Smooth muscle cell (in vitro differentiated cells): ENCODE measurements around the gene FBXO10. TPM values are rescaled to one million over a fixed set of nuclear protein-coding genes. Genes with fewer than 3 reads are reported as not detected.

Experiments used
- DNase-seq: peaks from one replicate; lab custom pipeline; 2025; ENCODE audit not compliant: unreplicated experiment; lab: John Stamatoyannopoulos, UW
- H2AFZ ChIP-seq: fragments of 200-600 bp; sonication (generic); 2 replicates; pipeline ENCODE4 v1.6.0; 2016; ENCODE audit warnings: antibody characterized with exemption, low read depth, mild to moderate bottlenecking
- H3F3A ChIP-seq: fragments of 200-600 bp; sonication (generic); 2 replicates; pipeline ENCODE4 v1.6.0; 2017; ENCODE audit warnings: antibody characterized with exemption, low read depth
- H3K27ac ChIP-seq: fragments of 200-600 bp; sonication (generic); 2 replicates; pipeline ENCODE4 v1.5.1; 2016; ENCODE audit warnings: low read depth, mild to moderate bottlenecking
- H3K27me3 ChIP-seq: fragments of 200-600 bp; sonication (generic); 2 replicates; pipeline ENCODE4 v1.6.1; 2016; ENCODE audit warnings: low read depth, mild to moderate bottlenecking
- H3K36me3 ChIP-seq: fragments of 200-600 bp; sonication (generic); 2 replicates; pipeline ENCODE4 v1.5.1; 2016; ENCODE audit warnings: low read depth
- H3K4me1 ChIP-seq: fragments of 200-600 bp; sonication (generic); 2 replicates; pipeline ENCODE4 v1.5.1; 2016; ENCODE audit warnings: low read depth
- H3K4me2 ChIP-seq: fragments of 200-600 bp; sonication (generic); 2 replicates; pipeline ENCODE4 v1.6.0; 2016; ENCODE audit warnings: mild to moderate bottlenecking
- H3K4me3 ChIP-seq: fragments of 200-600 bp; sonication (generic); 2 replicates; pipeline ENCODE4 v1.5.1; 2016; ENCODE audit warnings: mild to moderate bottlenecking
- H3K79me2 ChIP-seq: fragments of 200-600 bp; sonication (generic); 2 replicates; pipeline ENCODE4 v1.6.0; 2016; ENCODE audit warnings: low read depth, mild to moderate bottlenecking
- H3K9ac ChIP-seq: fragments of 200-600 bp; sonication (generic); 2 replicates; pipeline ENCODE4 v1.6.0; 2016; ENCODE audit warnings: low read depth
- H3K9me3 ChIP-seq: fragments of 200-600 bp; sonication (generic); replicated peaks from 2 replicates; pipeline ENCODE4 v1.5.1; 2016; ENCODE audit warnings: low read depth
- H4K20me1 ChIP-seq: fragments of 200-600 bp; sonication (generic); 2 replicates; pipeline ENCODE4 v1.6.0; 2016; ENCODE audit warnings: low read depth
- WGBS: methylation state at CpG from one replicate; pipeline ENCODE4 v1.1.7; 2016; ENCODE audit warnings: low lambda C conversion rate; 5-methylcytosine and 5-hydroxymethylcytosine counted together
- polyA plus RNA-seq: library from polyadenylated mRNA; unstranded; fragments of >200 nt; fragmentation: Nextera tagmentation; extraction: Ambion mirVana; gene quantifications from 2 replicates; pipeline ENCODE4 v1.2.1, GENCODE V29; 2016
- total RNA-seq: library from RNA; depleted of rRNA; stranded (reverse); fragments of >200 nt; gene quantifications from 2 replicates; pipeline ENCODE4 v1.2.3, GENCODE V29; 2014
- TF ChIP-seq, protein P1 (sequence below): fragments of 200-600 bp; sonication (generic); IDR thresholded peaks from 2 replicates; pipeline ENCODE4 v1.5.1; 2017; ENCODE audit warnings: borderline replicate concordance, mild to moderate bottlenecking, antibody characterized with exemption; ENCODE audit not compliant: insufficient read depth, poor library complexity, severe bottlenecking

FBXO10 gene
- total and polyA plus RNA-seq, 2 experiments from 2014 or later = 3.5 to 7.0 TPM

DNA sequence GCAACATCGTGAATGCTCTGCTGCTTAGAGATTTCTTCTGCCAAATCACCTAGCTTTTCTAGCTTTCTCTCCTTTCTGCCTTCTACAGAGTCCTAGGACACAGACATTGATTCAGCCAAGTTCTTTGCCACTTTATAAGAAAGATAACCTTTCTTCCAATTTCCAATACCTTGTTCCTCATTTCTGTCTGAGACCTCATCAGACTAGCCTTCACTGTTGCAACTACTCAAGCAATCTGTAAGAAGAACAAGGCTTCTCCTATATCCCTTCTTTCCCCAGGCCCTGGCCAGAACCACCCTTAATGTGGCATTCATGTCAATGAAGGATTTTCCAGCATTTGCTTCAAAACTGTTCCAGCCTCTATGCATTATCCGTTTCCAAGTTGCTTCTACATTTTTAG is 24.3 kb downstream of the FBXO10 start:
- Histone ChIP-seq H3K27ac (no peak overlapping the region), H3K27me3 (no peaks in the 10 kb centered on the region), H3K4me3 (no peak overlapping the region), H3K36me3 (no peaks in the 10 kb centered on the region), H3K4me1 (no peaks in the 10 kb centered on the region), H3K9me3 (no peaks in the 10 kb centered on the region), H3K4me2 (no peak overlapping the region), H4K20me1 (peaks cover 26% of the 10 kb centered on the region), H3K9ac (no peak overlapping the region), H3F3A (no peaks in the 10 kb centered on the region), H3K79me2 (peaks cover 4% of the 10 kb centered on the region), H2AFZ (no peak overlapping the region)
- WGBS = 89% methylated on average over 2 of the region's 2 CpGs
- no peak for DNase-seq
- TF ChIP-seq, protein P1, sequence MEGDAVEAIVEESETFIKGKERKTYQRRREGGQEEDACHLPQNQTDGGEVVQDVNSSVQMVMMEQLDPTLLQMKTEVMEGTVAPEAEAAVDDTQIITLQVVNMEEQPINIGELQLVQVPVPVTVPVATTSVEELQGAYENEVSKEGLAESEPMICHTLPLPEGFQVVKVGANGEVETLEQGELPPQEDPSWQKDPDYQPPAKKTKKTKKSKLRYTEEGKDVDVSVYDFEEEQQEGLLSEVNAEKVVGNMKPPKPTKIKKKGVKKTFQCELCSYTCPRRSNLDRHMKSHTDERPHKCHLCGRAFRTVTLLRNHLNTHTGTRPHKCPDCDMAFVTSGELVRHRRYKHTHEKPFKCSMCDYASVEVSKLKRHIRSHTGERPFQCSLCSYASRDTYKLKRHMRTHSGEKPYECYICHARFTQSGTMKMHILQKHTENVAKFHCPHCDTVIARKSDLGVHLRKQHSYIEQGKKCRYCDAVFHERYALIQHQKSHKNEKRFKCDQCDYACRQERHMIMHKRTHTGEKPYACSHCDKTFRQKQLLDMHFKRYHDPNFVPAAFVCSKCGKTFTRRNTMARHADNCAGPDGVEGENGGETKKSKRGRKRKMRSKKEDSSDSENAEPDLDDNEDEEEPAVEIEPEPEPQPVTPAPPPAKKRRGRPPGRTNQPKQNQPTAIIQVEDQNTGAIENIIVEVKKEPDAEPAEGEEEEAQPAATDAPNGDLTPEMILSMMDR = no peak

DNA sequence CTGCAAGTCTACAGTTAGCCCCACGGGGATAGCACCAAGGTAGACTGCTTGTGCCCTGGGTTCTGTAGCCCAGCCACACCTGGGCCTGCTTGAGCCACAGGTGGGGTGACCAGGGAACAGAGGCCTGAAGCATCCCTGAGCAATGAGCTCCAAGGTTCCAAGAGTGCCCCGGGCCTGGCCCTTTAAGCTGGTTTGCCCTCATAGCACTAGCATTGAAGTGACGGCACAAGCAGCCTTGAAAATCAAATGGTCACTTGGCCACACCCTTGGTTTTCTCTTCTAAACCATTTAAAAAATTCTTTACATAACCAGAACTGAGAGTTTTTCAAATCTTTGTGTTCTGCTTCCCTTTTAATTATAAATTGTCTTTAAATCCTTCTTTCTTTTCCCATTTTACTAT is 24.7 kb downstream of the FBXO10 start:
- no peak overlapping the region for H3K27ac ChIP-seq
- H3K79me2 ChIP-seq = peaks cover 4% of the 10 kb centered on the region
- no peak overlapping the region for H2AFZ ChIP-seq
- no peak overlapping the region for H3K9ac ChIP-seq
- no peaks in the 10 kb centered on the region for H3K27me3 ChIP-seq
- H3K36me3 ChIP-seq = no peaks in the 10 kb centered on the region
- TF ChIP-seq, protein P1 = no peak
- no peak for DNase-seq
- WGBS = 87% methylated on average over 3 of the region's 3 CpGs
- H3K9me3 ChIP-seq = no peaks in the 10 kb centered on the region
- H3K4me1 ChIP-seq = no peaks in the 10 kb centered on the region
- H3K4me3 ChIP-seq = no peak overlapping the region
- H3K4me2 ChIP-seq = no peak overlapping the region
- no peaks in the 10 kb centered on the region for H3F3A ChIP-seq
- peaks cover 26% of the 10 kb centered on the region for H4K20me1 ChIP-seq

DNA sequence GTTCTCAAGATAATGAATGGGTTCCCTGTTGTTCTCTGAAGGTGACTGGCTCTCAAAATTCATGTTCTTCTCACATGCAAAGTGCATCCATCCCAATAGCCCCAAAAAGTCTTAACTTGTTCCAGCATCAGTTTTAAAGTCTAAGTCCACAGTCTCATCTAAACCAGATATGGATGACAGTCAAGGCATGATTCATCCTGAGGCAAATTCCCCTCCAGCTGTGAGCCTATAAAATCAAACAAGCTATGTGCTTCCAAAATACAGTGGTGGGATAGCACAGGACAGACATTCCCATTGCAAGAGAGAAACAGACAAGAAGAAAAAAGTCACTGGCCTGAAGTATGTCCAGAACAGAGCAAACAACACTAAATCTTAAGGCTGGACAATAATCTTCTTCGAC is 25.4 kb downstream of the FBXO10 start:
- no peak for DNase-seq
- no peaks in the 10 kb centered on the region for H3K36me3 ChIP-seq
- H3K79me2 ChIP-seq = peaks cover 4% of the 10 kb centered on the region
- H3K9ac ChIP-seq = no peak overlapping the region
- no peaks in the 10 kb centered on the region for H3K27me3 ChIP-seq
- WGBS = 24% methylated on average over 1 of the region's 1 CpG
- no peak overlapping the region for H2AFZ ChIP-seq
- peaks cover 26% of the 10 kb centered on the region for H4K20me1 ChIP-seq
- H3K4me2 ChIP-seq = no peak overlapping the region
- no peaks in the 10 kb centered on the region for H3F3A ChIP-seq
- no peak overlapping the region for H3K27ac ChIP-seq
- no peaks in the 10 kb centered on the region for H3K9me3 ChIP-seq
- TF ChIP-seq, protein P1 = no peak
- no peak overlapping the region for H3K4me3 ChIP-seq
- H3K4me1 ChIP-seq = no peaks in the 10 kb centered on the region

DNA sequence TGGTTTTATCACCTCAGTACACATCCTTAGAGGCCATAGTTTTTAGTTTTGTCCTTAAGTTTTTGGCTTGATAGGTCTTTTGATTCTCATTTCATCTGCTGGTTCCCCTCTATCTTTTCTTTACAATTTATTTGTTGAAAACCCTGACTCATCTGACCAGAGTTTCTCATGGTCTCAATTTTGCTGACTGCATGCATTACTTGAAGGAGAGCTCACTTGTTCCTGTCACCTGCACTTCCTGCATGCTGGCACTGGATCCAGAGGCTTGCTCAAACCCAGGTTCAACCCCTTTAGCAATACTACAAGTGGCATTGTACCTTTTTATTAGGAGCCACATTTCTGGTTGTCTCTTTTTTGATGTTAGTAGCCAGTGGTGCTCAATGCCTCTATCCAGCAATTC is 26.7 kb downstream of the FBXO10 start:
- Histone ChIP-seq H3K79me2 (peaks cover 4% of the 10 kb centered on the region), H3K4me1 (no peaks in the 10 kb centered on the region), H3F3A (no peaks in the 10 kb centered on the region), H3K9me3 (no peaks in the 10 kb centered on the region), H3K9ac (no peak overlapping the region), H3K36me3 (no peaks in the 10 kb centered on the region), H4K20me1 (peaks cover 26% of the 10 kb centered on the region), H3K27ac (no peak overlapping the region), H2AFZ (no peak overlapping the region), H3K27me3 (no peaks in the 10 kb centered on the region), H3K4me3 (no peak overlapping the region), H3K4me2 (no peak overlapping the region)
- TF ChIP-seq, protein P1 = no peak
- no peak for DNase-seq
